HG02884 (cell line): Measurements from ENCODE around the gene CRIP2.

Experiments
- ATAC-seq: cut with Tn5 transposase; IDR thresholded peaks from one replicate; pipeline ENCODE4 v1.9.1; 2021; ENCODE audit warnings: mild to moderate bottlenecking, moderate library complexity; ENCODE audit not compliant: unreplicated experiment

The CRIP2 gene

GRCh38 chr14:105497671-105498429 is 23.2 kb downstream of the CRIP2 start:
- no peak for ATAC-seq

- ATAC-seq, result no peak
These were observed 24.0 kb downstream of the CRIP2 start for GRCh38 chr14:105498430-105499255.

GRCh38 chr14:105499256-105500035 is 24.8 kb downstream of the CRIP2 start:
- ATAC-seq, result no peak

- no peak for ATAC-seq
These were observed 25.6 kb downstream of the CRIP2 start for GRCh38 chr14:105500036-105500725.

- ATAC-seq, result no peak
These were observed 26.1 kb downstream of the CRIP2 start for GRCh38 chr14:105500726-105501101.

- ATAC-seq, result no peak
These were observed 27.1 kb downstream of the CRIP2 start for GRCh38 chr14:105501504-105502291.

- ATAC-seq, result no peak
These were observed 28.1 kb downstream of the CRIP2 start for GRCh38 chr14:105502446-105503295.

GRCh38 chr14:105503296-105503640 is 28.6 kb downstream of the CRIP2 start:
- no peak for ATAC-seq

GRCh38 chr14:105503935-105504692 is 29.5 kb downstream of the CRIP2 start:
- ATAC-seq, result no peak

GRCh38 chr14:105505101-105505500 is 30.5 kb downstream of the CRIP2 start:
- ATAC-seq, result no peak

- ATAC-seq, result no peak
These were observed 32.6 kb downstream of the CRIP2 start for GRCh38 chr14:105507247-105507646.

- no peak for ATAC-seq
These were observed 33.4 kb downstream of the CRIP2 start for GRCh38 chr14:105508069-105508468.

- no peak for ATAC-seq
These were observed 34.0 kb downstream of the CRIP2 start for GRCh38 chr14:105508601-105509000.

GRCh38 chr14:105517096-105517495 is 42.5 kb downstream of the CRIP2 start:
- ATAC-seq, result no peak

- no peak for ATAC-seq
These were observed 45.5 kb downstream of the CRIP2 start for GRCh38 chr14:105519946-105520698.

- no peak for ATAC-seq
These were observed 50.7 kb downstream of the CRIP2 start for GRCh38 chr14:105525326-105525725.

GRCh38 chr14:105525861-105526775 is 51.5 kb downstream of the CRIP2 start, which contains the start of gene TMEM121:
Gene TMEM121 (plus strand): TSS chr14:105526583. CDS start chr14:105528835, 2,252 bp downstream.
- no peak for ATAC-seq
